Thyroid gland (tissue), 4 donors: Measurements from ENCODE around the gene LMF2. TPM values are rescaled to one million over a fixed set of nuclear protein-coding genes. Genes with fewer than 3 reads are reported as not detected.

Experiments
- DNase-seq, 2 donors: peaks; one replicate each; pipeline ENCODE4 v3.0.0-alpha.2; 2019
- H3K27ac ChIP-seq, 3 donors: fragments of 200-600 bp; sonication (generic); 1 replicate in 2 of 3; 2 replicates in 1 of 3; pipeline ENCODE4 v1.5.1; 2016 to 2019; ENCODE audit warnings: mild to moderate bottlenecking in 1 of 3, moderate library complexity in 1 of 3
- H3K27me3 ChIP-seq: fragments of 200-600 bp; sonication (generic); one replicate; pipeline ENCODE4 v1.5.1; 2019
- H3K36me3 ChIP-seq, 2 donors: fragments of 200-600 bp; sonication (generic); one replicate each; pipeline ENCODE4 v1.5.1; 2016 to 2019
- H3K4me1 ChIP-seq, 2 donors: fragments of 200-600 bp; sonication (generic); one replicate each; pipeline ENCODE4 v1.5.1; 2017 to 2019
- H3K4me3 ChIP-seq, 3 donors: fragments of 200-600 bp; sonication (generic); replicated peaks in 1 of 3; 1 replicate in 2 of 3; 2 replicates in 1 of 3; pipeline ENCODE4 v1.5.1; 2016; ENCODE audit warnings: mild to moderate bottlenecking in 1 of 3
- H3K9me3 ChIP-seq: fragments of 200-600 bp; sonication (generic); one replicate; pipeline ENCODE4 v1.5.1; 2017
- POLR2A ChIP-seq, 2 donors: fragments of 450-650 bp; IDR thresholded peaks; one replicate each; pipeline ENCODE4 v1.6.1; 2017; ENCODE audit warnings: antibody characterized with exemption in 2 of 2, mild to moderate bottlenecking in 2 of 2, moderate library complexity in 1 of 2
- WGBS, 2 donors: methylation state at CpG; one replicate each; pipeline ENCODE4 v1.1.5; 2017; 5-methylcytosine and 5-hydroxymethylcytosine counted together
- intact Hi-C: fragments of 100-400 bp; cut with DNase I; formaldehyde crosslinking; loops from one replicate; pipeline ENCODE4 v1.15.1; 2023
- total RNA-seq, 4 donors: library from RNA; depleted of rRNA; stranded (reverse); fragments of >200 nt; gene quantifications; one replicate each; pipeline ENCODE4 v1.2.3, GENCODE V29; 2016
- TF ChIP-seq, protein P1 (sequence below), 6 experiments: fragments of 200-600 bp in 3 of 6; fragments of 450-650 bp in 3 of 6; sonication (generic) in 3 of 6; IDR thresholded peaks; one replicate each; pipeline ENCODE4 v1.5.1; 2016 to 2019; ENCODE audit warnings: antibody characterized with exemption in 6 of 6, mild to moderate bottlenecking in 2 of 6, inconsistent platforms in 1 of 6, moderate library complexity in 1 of 6

LMF2 gene
- total RNA-seq, 4 donors from 2014 or later, result 53.2 to 117 (median 96.6) TPM

DNA sequence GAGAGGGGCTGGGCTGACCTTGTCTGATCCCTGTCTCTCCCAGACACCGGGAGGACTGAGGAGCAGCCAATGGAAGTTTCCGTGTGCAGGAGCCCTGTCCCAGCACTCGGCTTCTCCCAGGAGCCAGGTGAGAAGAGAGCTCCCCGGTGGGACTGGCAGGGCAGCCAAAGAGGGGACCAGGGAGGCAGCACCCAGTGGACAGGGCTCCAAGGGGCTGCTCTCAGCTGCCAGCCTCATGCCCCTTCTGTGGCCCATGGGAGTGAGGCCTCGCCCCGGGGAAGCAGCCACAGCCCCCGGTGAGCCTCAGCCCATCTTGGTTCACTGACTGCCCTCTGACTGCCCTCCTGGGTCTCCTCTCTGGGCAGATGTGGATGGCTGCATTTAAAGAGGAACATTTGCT lies 11.1 kb upstream of the LMF2 start:
- intact Hi-C loops, result no loop called here
- H3K27ac ChIP-seq, result no peak overlapping the region
- no peak for TF ChIP-seq POLR2A (IDR thresholded peaks at IDR 0.05)
- TF ChIP-seq, protein P1, sequence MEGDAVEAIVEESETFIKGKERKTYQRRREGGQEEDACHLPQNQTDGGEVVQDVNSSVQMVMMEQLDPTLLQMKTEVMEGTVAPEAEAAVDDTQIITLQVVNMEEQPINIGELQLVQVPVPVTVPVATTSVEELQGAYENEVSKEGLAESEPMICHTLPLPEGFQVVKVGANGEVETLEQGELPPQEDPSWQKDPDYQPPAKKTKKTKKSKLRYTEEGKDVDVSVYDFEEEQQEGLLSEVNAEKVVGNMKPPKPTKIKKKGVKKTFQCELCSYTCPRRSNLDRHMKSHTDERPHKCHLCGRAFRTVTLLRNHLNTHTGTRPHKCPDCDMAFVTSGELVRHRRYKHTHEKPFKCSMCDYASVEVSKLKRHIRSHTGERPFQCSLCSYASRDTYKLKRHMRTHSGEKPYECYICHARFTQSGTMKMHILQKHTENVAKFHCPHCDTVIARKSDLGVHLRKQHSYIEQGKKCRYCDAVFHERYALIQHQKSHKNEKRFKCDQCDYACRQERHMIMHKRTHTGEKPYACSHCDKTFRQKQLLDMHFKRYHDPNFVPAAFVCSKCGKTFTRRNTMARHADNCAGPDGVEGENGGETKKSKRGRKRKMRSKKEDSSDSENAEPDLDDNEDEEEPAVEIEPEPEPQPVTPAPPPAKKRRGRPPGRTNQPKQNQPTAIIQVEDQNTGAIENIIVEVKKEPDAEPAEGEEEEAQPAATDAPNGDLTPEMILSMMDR (IDR thresholded peaks at IDR 0.05), result no peak
- H3K9me3 ChIP-seq, result no peaks in the 10 kb centered on the region
- no peak for DNase-seq
- no peak overlapping the region for H3K4me3 ChIP-seq
- H3K4me1 ChIP-seq, result no peaks in the 10 kb centered on the region
- WGBS, 2 donors, result 100% methylated on average over 1 to 3 of the region's 7 CpGs
- H3K27me3 ChIP-seq, result no peaks in the 10 kb centered on the region
- H3K36me3 ChIP-seq, result peaks cover 29 to 42% of the 10 kb centered on the region in 2 donors

DNA sequence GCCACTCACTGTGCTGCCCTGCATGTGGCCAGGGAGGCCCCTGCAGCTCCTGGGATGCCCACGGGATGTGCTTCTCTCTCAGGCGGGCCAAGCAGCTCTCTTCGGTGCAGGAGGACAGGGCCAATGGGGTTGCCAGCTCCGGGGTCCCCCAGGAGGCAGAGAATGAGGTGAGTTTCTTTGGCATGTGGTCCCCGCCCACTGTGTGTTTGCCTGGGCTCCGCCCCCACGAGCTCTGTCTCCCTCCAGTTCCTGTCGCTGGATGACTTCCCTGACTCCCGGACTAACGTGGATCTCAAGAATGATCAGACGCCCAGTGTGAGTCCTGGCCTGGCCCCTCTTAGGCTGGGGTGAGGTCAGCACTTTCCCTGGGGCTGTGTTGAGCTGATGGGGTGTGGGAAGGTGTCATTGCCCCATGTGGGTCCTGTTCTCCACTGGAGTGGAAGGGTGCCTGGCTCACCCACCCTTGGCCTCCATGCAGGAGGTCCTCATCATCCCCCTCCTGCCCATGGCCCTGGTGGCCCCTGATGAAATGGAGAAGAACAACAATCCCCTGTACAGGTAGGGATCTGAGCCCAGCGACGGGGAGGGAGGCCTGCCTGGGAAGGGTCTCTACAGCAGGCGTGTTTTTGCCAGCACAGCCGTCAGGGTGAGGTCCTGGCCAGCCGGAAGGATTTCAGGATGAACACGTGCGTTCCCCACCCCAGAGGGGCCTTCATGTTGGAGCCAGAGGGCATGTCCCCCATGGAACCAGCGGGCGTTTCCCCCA lies 10.2 kb upstream of the LMF2 start:
- Histone ChIP-seq H3K27ac (no peak overlapping the region), H3K36me3 (peaks cover 19 to 33% of the 10 kb centered on the region in 2 donors), H3K9me3 (no peaks in the 10 kb centered on the region), H3K4me3 (no peak overlapping the region), H3K27me3 (no peaks in the 10 kb centered on the region), H3K4me1 (no peaks in the 10 kb centered on the region)
- no peak for TF ChIP-seq POLR2A (IDR thresholded peaks at IDR 0.05)
- TF ChIP-seq, protein P1 (IDR thresholded peaks at IDR 0.05), result no peak
- WGBS, 2 donors, result 88 to 95% methylated on average over 3 to 17 of the region's 20 CpGs
- intact Hi-C loops, result no loop called here
- no peak for DNase-seq

DNA sequence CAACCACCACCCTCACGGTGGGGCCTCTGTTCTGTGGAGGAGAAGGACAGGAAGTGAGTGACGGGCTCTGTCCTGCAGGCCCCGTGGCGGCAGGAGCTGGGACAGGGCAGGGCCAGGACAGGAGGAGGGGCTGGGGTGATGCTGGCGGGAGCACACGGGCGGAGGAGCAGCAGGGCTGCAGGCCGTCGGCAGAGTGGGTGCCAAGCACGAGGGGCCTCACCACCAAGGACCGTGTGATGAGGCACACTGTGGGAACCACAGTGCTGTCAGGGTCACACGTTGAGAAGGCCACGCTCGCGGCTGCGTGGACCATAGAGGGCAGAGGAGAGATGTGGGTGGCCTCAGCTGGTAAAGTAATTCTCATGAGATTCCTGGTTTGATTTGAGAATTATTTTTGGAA lies 9.4 kb upstream of the LMF2 start:
- no peak for DNase-seq
- intact Hi-C loops, result no loop called here
- peaks cover 12 to 25% of the 10 kb centered on the region in 2 donors for H3K36me3 ChIP-seq
- no peak overlapping the region for H3K27ac ChIP-seq
- 82 to 91% methylated on average over 10 to 16 of the region's 16 CpGs for WGBS, 2 donors
- H3K4me3 ChIP-seq, result no peak overlapping the region
- TF ChIP-seq, protein P1 (IDR thresholded peaks at IDR 0.05), result no peak
- no peak for TF ChIP-seq POLR2A (IDR thresholded peaks at IDR 0.05)
- no peaks in the 10 kb centered on the region for H3K27me3 ChIP-seq
- no peaks in the 10 kb centered on the region for H3K9me3 ChIP-seq
- H3K4me1 ChIP-seq, result no peaks in the 10 kb centered on the region

DNA sequence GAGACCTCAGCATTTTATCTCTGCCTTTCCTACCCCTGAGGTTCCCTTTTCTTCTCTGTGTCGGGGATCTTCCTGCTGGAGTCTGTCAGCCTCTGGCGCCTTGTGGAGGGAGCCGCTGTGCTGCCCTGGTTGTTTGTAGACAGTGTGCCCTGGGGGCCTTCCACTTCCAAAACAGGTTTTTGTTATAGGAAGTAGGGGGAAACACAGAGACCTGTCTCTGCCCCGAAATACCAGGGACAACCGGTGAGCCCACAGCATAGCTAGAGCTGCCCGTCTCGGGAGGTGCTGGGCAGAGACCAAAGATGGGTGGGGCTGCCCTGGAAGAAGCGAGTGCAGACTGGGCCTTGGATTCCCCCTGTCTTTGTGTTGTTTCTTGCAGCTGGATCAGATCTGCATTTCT lies 8.6 kb upstream of the LMF2 start:
- Histone ChIP-seq H3K27ac (no peak overlapping the region), H3K4me1 (no peaks in the 10 kb centered on the region), H3K4me3 (no peak overlapping the region), H3K9me3 (no peaks in the 10 kb centered on the region), H3K36me3 (peaks cover 8 to 22% of the 10 kb centered on the region in 2 donors), H3K27me3 (no peaks in the 10 kb centered on the region)
- no peak for DNase-seq
- 87 to 89% methylated on average over 8 of the region's 8 CpGs for WGBS, 2 donors
- TF ChIP-seq POLR2A (IDR thresholded peaks at IDR 0.05), result no peak
- TF ChIP-seq, protein P1 (IDR thresholded peaks at IDR 0.05), result no peak
- intact Hi-C loops, result no loop called here

DNA sequence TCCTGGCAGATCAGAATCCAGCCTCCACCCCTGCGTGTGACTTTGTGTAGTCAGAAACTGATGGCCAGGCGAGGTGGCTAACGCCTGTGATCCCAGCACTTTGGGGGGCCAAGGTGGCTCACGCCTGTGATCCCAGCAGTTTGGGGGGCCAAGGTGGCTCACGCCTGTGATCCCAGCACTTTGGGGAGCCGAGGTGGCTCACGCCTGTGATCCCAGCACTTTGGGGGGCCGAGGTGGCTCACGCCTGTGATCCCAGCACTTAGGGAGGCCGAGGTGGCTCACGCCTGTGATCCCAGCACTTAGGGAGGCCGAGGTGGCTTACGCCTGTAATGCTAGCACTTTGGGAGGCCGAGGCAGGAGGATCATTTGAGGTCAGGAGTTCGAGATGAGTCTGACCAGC lies 5.7 kb upstream of the LMF2 start:
- Histone ChIP-seq H3K9me3 (no peaks in the 10 kb centered on the region), H3K4me3 (no peak overlapping the region), H3K27ac (no peak overlapping the region), H3K36me3 (peaks cover 8 to 13% of the 10 kb centered on the region in 2 donors), H3K27me3 (no peaks in the 10 kb centered on the region), H3K4me1 (peaks cover 0 to 6% of the 10 kb centered on the region in 2 donors)
- TF ChIP-seq, protein P1 (IDR thresholded peaks at IDR 0.05), result no peak
- TF ChIP-seq POLR2A (IDR thresholded peaks at IDR 0.05), result no peak
- WGBS, 2 donors, result 93 to 98% methylated on average over 14 to 15 of the region's 15 CpGs
- intact Hi-C loops, result no loop called here
- no peak for DNase-seq
